LNCAP (cell line): Measurements from ENCODE around the gene GAS1.

Experiments used
- CTCF ChIP-seq: fragments of 450-650 bp; IDR thresholded peaks from 2 replicates; pipeline ENCODE4 v1.5.1; 2017; ENCODE audit warnings: mild to moderate bottlenecking

GAS1 gene

GRCh38 chr9:86902176-86902575 is 45.1 kb downstream of the GAS1 start:
- TF ChIP-seq CTCF = no peak

DNA sequence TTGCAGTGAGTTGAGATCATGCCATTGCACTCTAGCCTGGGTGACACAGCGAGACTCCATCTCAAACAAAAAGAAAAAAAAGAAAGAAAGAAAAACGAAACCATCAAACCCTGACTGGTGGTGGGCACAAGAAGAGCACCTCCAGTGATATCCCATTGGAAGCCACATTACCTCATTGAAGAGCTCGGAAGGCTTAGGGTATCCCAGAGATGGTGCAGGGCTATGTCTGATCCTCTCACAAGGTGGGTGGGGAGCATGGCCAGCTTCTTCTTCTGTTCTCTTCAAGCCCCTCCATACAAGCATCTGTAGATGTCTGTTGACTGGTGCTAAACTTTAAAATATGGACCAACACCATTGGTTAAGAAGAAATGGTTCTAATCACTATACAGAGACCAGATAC is 45.8 kb downstream of the GAS1 start:
- no peak for TF ChIP-seq CTCF
